HepG2 (cell line): ENCODE data around the gene DCDC2C.

Source experiments
- EP300 ChIP-seq, 3 experiments: sonication (generic) in 1 of 3; formaldehyde crosslinking in 1 of 3; IDR thresholded peaks; 2 replicates each; pipeline versions ENCODE4 v1.5.1 to v1.6.1; 2011 to 2020; ENCODE audit warnings: low read depth in 2 of 3, low read length in 2 of 3, borderline replicate concordance in 1 of 3, improper control_type of control experiment in 1 of 3, mild to moderate bottlenecking in 1 of 3, missing genetic modification reagents in 1 of 3, moderate library complexity in 1 of 3
- GLI4 ChIP-seq: sonication (generic); formaldehyde crosslinking; IDR thresholded peaks from 2 replicates; pipeline ENCODE4 v1.5.1; 2020; ENCODE audit warnings: missing genetic modification reagents, mild to moderate bottlenecking, moderate library complexity, borderline replicate concordance
- JUND ChIP-seq: sonication (generic); formaldehyde crosslinking; IDR thresholded peaks from 2 replicates; pipeline ENCODE4 v1.8.0; 2022; ENCODE audit warnings: mild to moderate bottlenecking, missing genetic modification reagents
- MYC ChIP-seq: sonication (generic); formaldehyde crosslinking; IDR thresholded peaks from 2 replicates; pipeline ENCODE4 v1.9.0; 2021; ENCODE audit warnings: missing genetic modification reagents, borderline replicate concordance
- SIN3B ChIP-seq: fragments of 150-350 bp; IDR thresholded peaks from 2 replicates; pipeline ENCODE4 v1.6.1; 2014; ENCODE audit warnings: low read length
- TAF1 ChIP-seq: sonication (generic); formaldehyde crosslinking; IDR thresholded peaks from 2 replicates; pipeline ENCODE4 v1.4.0; 2020; ENCODE audit warnings: missing genetic modification reagents
- ZBTB7A ChIP-seq: sonication (generic); formaldehyde crosslinking; IDR thresholded peaks from 2 replicates; pipeline ENCODE4 v1.8.0; 2022; ENCODE audit warnings: mild to moderate bottlenecking, missing genetic modification reagents
- ZFP36 ChIP-seq: fragments of 150-350 bp; IDR thresholded peaks from 2 replicates; pipeline ENCODE4 v1.6.1; 2018; ENCODE audit warnings: borderline replicate concordance, low read length, low read depth; ENCODE audit not compliant: partially characterized antibody
- ZNF780A ChIP-seq: sonication (generic); formaldehyde crosslinking; IDR thresholded peaks from 2 replicates; pipeline ENCODE4 v1.8.0; 2022; ENCODE audit warnings: mild to moderate bottlenecking, missing genetic modification reagents, moderate library complexity
- TF ChIP-seq, protein P1 (sequence below): sonication (generic); formaldehyde crosslinking; IDR thresholded peaks from 2 replicates; pipeline ENCODE4 v1.4.0; 2020; ENCODE audit warnings: mild to moderate bottlenecking, missing genetic modification reagents
- TF ChIP-seq, protein P2 (sequence below): sonication (generic); formaldehyde crosslinking; IDR thresholded peaks from 2 replicates; pipeline ENCODE4 v1.5.0; 2020; ENCODE audit warnings: mild to moderate bottlenecking, missing genetic modification reagents, moderate library complexity
- TF ChIP-seq, protein P3 (sequence below): sonication (generic); formaldehyde crosslinking; IDR thresholded peaks from 2 replicates; pipeline ENCODE4 v1.5.1; 2020; ENCODE audit warnings: missing genetic modification reagents, mild to moderate bottlenecking, borderline replicate concordance

- no peak for TF ChIP-seq MYC (CRISPR knock-in tag)
- no peak for TF ChIP-seq GLI4 (CRISPR knock-in tag)
- TF ChIP-seq ZNF780A (CRISPR knock-in tag), result no peak
- TF ChIP-seq TAF1 (CRISPR knock-in tag), result no peak
- TF ChIP-seq, protein P1, sequence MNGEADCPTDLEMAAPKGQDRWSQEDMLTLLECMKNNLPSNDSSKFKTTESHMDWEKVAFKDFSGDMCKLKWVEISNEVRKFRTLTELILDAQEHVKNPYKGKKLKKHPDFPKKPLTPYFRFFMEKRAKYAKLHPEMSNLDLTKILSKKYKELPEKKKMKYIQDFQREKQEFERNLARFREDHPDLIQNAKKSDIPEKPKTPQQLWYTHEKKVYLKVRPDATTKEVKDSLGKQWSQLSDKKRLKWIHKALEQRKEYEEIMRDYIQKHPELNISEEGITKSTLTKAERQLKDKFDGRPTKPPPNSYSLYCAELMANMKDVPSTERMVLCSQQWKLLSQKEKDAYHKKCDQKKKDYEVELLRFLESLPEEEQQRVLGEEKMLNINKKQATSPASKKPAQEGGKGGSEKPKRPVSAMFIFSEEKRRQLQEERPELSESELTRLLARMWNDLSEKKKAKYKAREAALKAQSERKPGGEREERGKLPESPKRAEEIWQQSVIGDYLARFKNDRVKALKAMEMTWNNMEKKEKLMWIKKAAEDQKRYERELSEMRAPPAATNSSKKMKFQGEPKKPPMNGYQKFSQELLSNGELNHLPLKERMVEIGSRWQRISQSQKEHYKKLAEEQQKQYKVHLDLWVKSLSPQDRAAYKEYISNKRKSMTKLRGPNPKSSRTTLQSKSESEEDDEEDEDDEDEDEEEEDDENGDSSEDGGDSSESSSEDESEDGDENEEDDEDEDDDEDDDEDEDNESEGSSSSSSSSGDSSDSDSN (CRISPR knock-in tag), result no peak
- TF ChIP-seq, protein P2, sequence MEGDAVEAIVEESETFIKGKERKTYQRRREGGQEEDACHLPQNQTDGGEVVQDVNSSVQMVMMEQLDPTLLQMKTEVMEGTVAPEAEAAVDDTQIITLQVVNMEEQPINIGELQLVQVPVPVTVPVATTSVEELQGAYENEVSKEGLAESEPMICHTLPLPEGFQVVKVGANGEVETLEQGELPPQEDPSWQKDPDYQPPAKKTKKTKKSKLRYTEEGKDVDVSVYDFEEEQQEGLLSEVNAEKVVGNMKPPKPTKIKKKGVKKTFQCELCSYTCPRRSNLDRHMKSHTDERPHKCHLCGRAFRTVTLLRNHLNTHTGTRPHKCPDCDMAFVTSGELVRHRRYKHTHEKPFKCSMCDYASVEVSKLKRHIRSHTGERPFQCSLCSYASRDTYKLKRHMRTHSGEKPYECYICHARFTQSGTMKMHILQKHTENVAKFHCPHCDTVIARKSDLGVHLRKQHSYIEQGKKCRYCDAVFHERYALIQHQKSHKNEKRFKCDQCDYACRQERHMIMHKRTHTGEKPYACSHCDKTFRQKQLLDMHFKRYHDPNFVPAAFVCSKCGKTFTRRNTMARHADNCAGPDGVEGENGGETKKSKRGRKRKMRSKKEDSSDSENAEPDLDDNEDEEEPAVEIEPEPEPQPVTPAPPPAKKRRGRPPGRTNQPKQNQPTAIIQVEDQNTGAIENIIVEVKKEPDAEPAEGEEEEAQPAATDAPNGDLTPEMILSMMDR (CRISPR knock-in tag), result no peak
- no peak for TF ChIP-seq EP300 (IDR thresholded peaks at IDR 0.05; ENCODE audit: low read depth in 2 of 2, low read length in 2 of 2)
- TF ChIP-seq EP300 (CRISPR knock-in tag; IDR thresholded peaks at IDR 0.05; ENCODE audit: borderline replicate concordance), result no peak
- no peak for TF ChIP-seq ZFP36
- TF ChIP-seq ZBTB7A (CRISPR knock-in tag), result no peak
- no peak for TF ChIP-seq JUND (CRISPR knock-in tag)
- no peak for TF ChIP-seq SIN3B
- TF ChIP-seq, protein P3, sequence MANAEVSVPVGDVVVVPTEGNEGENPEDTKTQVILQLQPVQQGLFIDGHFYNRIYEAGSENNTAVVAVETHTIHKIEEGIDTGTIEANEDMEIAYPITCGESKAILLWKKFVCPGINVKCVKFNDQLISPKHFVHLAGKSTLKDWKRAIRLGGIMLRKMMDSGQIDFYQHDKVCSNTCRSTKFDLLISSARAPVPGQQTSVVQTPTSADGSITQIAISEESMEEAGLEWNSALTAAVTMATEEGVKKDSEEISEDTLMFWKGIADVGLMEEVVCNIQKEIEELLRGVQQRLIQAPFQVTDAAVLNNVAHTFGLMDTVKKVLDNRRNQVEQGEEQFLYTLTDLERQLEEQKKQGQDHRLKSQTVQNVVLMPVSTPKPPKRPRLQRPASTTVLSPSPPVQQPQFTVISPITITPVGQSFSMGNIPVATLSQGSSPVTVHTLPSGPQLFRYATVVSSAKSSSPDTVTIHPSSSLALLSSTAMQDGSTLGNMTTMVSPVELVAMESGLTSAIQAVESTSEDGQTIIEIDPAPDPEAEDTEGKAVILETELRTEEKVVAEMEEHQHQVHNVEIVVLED (CRISPR knock-in tag), result no peak
Observed at GRCh38 chr2:3885629-3886628, 182.6 kb downstream of the DCDC2C start.
